HG02970 (cell line): ENCODE data around the gene APOA4.
A peak's percentile ranks its signal among the peaks of the same experiment; 100 is the strongest.

Experiments used
- ATAC-seq: cut with Tn5 transposase; IDR thresholded peaks from one replicate; pipeline ENCODE4 v1.9.1; 2021; ENCODE audit warnings: mild to moderate bottlenecking, moderate library complexity, moderate number of reproducible peaks; ENCODE audit not compliant: unreplicated experiment, low FRiP score

Gene APOA4

DNA sequence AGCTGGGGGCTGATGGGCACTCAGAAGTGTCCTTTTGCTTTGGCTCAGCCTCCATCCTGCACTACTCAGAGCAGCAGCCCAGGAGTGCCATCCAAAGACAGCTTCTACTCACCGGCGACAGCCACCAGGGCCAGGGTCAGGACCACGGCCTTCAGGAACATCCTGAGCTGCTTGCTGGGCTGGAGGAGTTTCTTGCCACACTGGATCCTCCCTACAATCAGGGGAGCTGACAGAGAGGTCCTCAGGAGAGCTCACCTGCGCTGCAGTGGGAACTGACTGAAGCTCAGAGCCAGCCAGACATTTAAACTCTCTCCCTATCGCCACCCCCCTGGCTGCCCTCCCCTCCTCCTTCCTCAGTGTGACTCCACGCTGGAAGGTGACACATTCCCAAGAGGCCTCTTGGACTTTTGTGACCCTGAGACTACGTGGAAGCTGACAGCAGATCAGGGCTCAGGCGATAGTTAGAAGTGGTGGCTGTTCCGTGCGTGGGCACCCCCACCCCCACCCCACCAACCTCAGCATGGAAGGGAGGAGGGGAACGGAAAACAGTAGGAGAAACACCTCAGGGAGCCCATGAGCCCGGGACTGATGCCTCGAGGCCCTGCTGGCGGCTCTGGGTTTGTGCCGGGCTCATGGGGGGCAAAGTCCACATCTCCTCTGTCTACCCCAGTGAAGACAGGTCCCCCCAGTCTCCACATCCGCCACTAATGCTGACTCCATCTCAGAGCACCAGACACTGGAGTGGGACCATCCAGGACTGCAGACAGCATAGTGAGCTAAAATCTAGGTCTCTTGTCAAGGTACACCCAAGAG lies at the start of gene APOA4:
Gene APOA4, minus strand, starts transcription at position 274 of the 813 bp plus-strand sequence. Its CDS starts 113 bp downstream, at position 161.
- ATAC-seq, result no peak

DNA sequence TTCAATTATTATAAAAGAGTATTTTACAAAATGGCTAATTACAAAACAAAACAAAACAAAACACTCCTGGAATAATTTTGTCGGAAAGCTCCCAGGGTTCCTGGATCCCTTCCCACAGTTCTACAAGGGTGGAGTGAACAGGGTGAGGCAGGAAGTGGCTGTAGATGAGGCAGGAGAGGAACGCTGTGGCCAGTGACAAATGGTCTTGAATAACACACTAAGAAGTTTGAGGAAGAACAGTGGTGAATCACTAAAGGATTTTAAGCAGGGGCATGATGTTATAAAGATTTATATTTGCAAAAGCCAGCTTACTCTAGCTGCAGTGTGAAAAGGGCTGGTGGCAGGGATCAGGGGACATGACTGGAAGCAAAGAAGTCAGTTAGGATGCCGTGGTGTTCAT lies 48.1 kb upstream of the APOA4 start:
- ATAC-seq, result no peak

DNA sequence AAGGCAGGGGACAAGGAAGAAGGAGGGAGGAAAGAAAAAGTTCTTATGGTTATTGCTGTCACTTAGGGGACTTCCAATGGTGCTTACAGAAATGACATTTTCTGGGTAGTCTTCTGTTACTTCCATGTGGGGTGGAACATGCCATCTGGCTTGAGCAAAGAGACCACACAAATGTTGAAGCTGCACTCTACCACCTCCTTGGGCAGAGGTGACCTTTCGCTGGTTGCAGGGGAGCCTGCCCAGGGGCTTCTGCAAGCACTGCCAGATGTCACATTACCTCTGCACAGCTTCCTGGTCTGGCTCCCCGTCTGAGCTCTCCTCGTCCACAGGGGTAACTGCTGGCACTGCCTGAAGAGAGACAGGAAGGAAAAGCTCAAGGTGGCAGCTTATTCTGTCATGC lies 47.0 kb upstream of the APOA4 start:
- ATAC-seq, result no peak

DNA sequence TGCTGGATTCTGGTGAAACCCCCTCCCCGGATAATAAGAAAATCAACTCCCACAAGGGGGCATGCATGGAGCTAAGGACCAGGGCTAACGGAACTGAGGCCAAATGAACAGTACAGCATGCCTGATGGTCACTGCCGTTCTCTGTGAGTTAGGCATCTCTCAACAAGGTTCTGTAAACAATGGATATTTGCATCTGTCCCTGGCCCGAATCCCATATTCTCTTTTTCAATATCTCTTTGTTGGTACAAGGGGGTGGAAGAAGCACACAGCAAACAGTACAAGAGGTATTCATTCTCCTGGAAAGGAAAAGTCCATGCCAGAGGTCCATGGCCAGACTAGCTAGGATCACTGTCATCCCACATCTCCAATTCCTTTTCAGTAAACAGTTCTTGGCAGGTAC lies 46.5 kb upstream of the APOA4 start:
- no peak for ATAC-seq

DNA sequence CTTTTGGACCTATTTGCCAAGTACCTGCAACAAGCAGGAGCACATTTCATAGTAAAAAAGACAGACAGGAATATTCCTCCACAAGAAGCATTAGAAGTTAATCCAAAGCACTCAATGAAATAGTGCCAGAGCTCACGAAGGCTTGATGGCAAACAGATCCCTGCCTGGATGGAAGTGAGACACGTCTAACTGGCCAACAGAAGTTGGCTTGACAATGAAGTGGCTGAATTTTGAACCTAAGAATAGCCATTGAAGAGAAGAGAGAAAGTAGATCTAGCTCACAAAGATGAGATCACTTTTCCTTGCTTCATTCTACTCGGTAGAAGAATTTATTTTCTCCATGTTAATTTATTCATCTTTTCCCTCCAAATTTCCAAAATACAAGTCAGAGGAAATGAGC lies 45.0 kb upstream of the APOA4 start:
- ATAC-seq, result no peak

DNA sequence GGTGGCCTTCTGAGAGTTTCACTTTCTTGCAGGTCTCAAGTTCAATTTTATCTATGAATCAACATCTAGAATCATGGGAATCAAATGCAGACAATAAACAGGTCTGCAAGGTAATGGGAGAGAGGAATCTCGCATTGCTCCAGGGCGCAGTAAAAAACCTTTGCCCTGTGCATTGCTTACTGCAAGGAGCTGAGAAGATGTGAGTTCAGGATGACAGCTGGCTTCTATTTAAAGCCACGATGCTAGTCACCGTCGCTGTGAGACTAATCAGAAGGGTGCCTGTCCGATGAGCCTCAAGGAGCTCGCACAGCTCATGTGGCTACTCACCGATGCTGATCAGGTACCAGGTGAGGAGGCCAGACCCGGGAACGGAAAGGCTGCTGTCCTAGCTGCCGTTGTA lies 44.5 kb upstream of the APOA4 start:
- ATAC-seq, result no peak

DNA sequence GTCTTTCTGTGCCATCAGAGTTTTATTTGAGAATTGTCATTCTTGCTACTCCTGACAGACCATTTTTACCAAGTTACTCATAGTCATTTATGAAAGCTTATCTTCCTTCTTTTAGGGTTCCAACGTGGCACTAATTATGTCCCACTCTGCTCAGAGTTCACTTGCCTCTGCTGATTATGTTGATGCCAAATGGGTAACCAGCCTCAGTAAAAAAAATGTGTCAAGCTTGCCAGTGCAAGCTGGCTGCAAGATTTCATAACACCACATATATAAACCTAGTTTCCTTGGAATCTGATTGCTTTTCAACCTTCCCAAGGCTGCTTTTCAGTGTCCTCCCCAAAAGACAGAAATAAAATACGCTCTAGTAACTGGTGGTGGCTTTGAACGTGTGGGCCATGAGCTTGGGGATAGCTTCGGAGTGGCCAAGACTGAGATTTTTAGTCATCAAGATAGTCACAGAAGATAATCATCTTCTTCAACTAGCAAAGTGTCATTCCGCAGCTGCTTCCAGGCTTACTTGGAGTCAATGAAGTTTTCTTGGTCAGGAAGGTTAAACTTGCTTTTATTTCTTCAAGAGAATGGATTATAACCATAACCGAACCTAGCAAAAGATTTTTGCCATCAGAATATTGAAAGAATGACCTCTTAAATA lies 43.8 kb upstream of the APOA4 start:
- ATAC-seq, result no peak

DNA sequence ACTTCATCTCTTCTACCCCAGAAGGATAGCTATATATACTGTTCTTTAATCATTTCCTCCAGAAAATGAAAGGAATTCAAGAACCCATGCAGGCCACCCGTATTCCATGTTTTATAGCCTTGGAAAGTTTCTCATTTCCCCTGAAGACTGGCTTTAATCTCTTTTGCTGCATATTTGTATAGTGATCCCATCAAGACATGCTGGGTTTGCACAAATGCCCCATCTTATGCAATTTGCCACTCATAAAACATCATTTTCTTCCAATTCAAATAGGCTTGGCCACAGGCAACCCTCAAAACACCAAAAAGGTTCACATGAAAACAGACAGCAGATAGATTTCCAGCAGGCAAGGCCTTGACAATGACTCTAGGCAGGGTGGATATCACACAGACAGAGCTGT lies 42.6 kb upstream of the APOA4 start:
- ATAC-seq, result no peak

DNA sequence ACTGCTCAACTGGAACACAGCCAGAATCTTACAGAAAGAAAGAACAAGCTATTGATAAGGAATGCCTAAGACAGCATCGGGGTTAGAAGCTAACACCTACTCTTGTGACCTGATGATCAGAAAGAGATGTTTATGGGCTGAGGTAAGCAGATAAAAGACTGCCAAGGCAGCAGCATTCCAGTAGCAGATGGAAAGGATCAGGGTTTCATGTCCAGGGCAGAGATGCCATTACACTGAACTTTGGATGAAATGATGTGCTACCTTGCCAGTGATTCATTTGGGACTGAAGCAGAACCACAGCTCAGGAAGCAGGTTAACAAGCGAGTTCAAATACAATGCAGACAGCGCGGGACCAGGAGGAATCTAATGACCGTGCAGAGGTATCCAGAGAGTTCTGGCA lies 41.4 kb upstream of the APOA4 start:
- no peak for ATAC-seq

DNA sequence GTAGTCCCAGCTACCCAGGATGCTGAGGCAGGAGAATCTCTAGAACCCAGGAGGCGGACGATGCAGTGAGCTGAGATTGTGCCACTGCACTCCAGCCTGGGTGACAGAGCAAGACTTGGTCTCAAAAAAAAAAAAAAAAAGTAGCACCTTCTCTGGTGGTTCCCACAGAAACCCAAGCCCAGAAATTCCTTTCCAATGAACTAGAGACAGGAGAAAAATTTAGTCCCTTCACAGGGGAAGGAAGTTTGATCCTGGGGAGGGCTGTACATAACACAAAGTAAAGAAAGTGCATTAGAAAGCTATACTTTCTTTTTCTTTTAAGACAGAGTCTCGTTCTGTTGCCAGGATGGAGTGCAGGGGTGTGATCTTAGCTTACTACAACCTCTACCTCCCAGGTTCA lies 39.8 kb upstream of the APOA4 start:
- ATAC-seq, result no peak

DNA sequence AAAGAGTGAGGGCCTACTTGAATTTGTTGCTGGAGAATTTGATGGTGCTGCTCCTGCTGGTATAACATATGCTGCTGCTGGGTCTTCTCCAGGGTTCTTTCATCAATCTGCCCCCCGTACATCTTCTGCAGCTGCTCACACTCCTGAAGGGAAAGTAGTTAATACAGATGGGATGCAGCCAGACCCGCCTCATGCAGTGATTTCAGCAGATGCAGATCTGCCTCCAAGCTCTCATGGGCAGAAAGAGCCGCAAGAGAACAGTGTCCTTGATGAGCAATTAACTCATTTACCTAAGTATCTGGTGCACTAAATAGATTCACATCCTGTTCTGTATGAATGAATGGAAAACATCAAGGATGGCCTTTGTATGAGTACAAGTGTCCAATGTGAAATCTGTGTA lies 39.1 kb upstream of the APOA4 start:
- ATAC-seq, result no peak

DNA sequence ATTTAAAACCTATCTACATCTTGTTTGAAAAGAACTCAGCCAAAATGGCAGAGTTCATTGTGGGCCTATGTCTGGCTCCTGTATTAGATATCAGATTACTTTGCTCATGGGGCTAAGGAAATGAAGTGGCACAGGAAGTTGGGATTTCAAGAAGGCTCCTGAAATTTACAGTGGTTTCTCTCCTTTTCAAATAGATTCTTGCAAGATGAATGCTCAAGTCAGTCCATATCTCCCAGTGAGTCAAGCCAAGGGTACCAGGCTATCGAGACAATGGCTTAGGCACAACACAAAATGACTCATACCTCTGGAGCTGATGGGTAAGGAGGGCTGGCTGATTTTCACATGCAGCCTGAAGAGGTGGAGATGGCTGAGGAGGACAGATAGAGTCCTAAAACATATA lies 38.4 kb upstream of the APOA4 start:
- ATAC-seq, result no peak

DNA sequence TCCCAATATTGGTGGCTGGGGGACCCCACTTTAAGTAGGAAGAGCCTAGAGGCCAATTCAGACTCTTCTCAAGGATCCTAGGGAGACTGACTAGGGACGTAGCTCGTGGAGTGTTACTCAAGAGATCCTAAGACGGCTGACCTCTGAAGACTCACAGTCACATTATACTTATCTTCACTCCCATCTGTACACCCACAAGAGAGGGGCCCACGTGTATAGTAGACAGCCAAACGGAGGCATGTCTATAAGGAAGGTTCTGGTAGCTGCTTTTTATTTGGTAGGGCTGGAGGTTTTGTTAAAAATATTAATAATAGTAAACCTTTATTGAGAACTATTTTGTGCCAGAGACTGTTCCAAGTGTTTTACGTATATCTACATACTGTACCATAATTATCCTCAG lies 37.2 kb upstream of the APOA4 start:
- no peak for ATAC-seq

DNA sequence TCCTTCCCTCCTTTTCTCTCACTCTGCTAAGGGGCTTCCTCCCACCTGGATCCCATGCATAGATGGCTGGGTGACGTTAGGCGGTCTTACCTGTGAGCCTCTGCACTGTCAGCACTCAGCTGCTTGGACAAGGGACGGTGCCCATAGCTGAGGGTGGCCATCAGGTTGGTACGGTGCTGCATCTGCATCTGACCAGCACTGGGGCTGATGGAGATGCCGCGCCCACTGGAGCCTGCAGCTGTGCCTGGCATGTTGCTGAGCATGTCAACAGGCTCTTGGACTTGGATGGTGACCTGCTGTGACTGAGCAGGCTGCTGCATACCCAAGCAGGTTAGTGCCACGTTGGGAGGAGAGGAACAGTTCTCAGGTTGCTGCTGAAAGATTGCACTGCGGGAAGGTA lies 36.1 kb upstream of the APOA4 start:
- no peak for ATAC-seq

DNA sequence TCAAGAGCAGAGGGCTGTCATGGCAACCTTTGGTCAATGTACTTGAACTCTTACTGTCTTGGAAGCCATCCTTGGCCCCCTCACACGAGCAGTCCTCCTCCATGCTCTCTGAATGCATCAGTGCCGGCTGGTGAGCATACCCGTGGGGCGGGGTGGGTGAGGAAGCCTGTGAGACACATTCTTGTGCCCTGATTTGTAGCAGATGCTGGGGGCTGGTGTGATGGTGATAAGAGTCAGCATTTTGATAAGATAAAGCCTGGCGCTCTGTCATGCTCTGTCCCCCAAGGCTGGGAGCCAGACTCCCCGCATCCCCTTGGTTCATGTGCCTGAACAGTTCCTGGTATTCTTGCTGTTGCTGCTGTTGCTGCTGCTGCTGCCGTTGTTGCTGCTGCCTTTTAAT lies 34.8 kb upstream of the APOA4 start:
- ATAC-seq, result no peak

DNA sequence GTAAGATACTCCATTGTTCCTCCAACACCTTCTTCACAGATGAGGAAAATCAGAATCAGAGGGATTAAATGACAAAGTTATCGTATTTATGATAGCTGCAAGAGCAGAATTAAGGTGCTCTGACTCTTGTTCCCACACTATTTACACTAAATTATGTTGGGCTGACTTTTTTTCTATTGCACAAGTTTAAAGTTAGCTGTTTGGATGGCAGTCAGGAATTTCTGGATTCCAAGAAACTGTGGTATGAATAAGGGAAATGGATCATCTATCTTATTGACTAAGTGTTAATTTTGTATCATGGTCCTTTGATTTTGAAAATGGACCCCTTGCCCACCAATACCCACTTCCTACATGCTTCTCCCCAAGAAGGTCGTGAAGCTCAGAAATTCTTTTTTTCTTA lies 34.2 kb upstream of the APOA4 start:
- ATAC-seq, result no peak

DNA sequence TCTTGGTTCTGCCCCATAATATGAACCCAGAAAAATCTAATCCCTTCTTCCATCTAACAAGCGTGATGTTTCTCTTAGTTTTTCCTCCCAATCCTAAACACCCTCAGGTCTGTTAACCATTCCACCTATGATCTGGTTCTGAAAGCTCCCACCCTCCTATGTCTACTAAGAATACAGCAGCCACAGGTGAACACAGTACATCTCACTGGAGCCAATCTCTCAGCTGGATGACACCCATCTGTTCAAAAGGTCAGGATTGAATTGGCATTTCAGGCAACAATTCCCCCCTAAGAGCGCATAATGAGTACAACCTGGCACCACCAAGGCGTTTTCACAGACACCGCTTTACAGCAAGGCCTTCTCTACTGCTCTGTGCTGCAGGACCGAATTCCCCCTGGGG lies 33.3 kb upstream of the APOA4 start:
- ATAC-seq, result no peak

DNA sequence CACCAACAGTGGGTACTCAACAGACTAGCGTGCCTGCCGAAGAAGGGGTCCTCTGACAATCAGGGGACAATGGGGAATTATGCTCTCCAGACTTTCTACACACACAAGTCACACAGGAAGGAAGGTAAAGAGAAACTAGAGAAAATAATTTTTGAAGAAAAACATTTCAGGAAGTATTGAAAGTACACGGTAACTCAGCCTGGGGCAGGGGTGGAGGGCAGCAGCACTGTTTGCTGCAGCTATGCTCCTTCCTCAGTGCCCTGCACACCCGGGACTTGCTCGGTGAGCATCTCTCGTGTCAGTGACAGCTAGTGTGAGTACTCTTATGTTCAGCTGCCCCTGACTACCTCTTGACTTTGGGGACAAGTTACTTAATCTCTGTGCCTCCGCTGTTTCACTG lies 32.3 kb upstream of the APOA4 start:
- ATAC-seq, result no peak

DNA sequence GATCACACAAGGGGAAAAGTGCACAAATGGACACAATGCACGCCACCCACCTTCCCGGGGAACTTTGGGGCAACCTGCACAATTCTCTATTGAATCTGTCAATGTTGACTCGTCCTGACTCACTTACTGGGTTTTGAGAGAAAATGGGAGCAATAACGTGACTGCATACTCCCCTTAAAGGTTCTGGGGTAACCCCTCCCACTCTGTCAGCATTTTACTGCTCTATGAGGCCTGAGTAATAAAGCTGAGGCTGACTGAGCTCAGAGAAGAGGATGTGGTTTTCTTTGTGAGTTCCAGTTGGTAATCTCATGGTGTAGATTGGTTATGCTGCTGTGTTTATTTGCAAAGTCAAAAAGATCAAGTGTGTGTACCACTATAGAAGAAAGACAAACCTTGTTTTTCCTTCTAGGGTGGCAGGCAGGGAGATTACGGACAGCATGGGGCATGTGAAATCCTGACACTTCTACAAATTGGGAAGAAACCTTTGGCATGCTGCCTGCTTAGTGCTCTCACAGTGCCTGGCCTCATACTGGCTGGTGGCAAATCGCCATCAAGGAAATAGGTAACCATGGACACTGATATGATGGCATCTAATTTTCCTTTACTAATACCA lies 30.5 kb upstream of the APOA4 start:
- peak; percentile 74 for ATAC-seq

DNA sequence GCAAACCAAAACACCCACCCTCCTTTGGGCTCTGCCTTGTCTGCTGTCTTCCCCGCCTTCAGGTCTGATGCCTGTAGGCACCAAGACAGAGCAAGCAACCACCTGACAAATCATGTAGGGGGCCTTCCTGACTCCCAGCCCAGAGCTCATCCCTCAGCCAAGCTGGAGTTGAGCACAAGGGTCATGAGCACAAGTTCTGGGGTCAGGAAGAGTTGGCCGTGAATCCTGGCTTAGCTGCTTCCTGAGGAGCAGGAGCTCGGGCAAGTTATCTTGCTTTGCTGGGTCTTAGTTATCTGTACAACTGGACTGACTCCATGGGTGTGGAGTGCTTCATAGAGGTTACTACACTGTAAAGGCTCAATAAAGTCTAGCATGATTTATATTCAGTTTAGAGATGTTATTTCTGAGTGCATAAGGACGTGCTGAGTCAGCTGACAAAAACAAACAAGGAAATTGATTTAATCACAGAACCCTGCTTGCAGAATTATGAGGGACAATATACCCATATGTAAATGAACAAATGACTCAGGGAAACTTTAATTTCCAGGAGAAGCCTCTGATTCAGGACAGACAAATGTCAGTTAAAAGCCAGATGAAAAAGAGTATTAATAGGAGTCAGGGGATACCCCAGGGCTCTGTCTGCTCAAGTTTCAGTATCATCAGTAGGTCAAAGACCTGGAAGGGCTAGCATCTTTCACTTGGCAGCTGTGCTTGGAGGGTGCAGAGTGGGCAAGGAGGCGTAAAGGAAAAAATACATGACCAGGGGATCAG lies 29.3 kb upstream of the APOA4 start:
- ATAC-seq, result no peak

DNA sequence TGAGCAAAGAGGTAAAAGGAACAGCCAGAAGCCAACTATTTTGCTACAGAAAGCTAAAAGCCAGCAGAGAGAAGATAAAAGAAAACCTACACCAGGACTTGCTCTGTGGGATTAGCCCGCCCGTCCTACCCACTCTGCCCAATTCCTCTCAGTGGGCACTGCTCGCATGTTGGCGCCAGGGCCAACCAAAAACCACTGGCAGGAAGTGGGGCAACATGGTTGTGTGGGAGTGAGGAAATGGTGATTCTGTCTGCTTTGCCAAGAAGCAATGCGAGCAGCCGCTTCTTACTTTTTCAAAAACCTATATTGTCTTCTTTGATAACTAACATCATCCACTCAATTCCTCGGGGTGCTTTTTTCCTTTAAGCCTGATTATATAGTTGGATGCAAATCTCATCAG lies 28.5 kb upstream of the APOA4 start:
- ATAC-seq, result no peak
